Trophoblast cell (in vitro differentiated cells and primary cell): ENCODE measurements around the gene ZNF337.
"Not testable (repeated sequence)": the region's sequence is repeated elsewhere in the genome, so short reads cannot be mapped to it uniquely, and the experiment has no call there.

ENCODE experiments used
- DNase-seq, 2 donors: peaks; one replicate each; pipeline ENCODE4 v3.0.0-alpha.2; 2016
- H2AFZ ChIP-seq: 2 replicates; pipeline ENCODE4 v1.6.1; 2013; ENCODE audit warnings: low read length, moderate library complexity, mild to moderate bottlenecking; ENCODE audit not compliant: insufficient read depth, poor library complexity
- H2AK5ac ChIP-seq: 2 replicates; pipeline ENCODE4 v1.6.1; 2013; ENCODE audit warnings: mild to moderate bottlenecking, low read length
- H2BK120ac ChIP-seq: 2 replicates; pipeline ENCODE4 v1.6.1; 2013; ENCODE audit warnings: low read length, mild to moderate bottlenecking, moderate library complexity; ENCODE audit not compliant: insufficient read depth, poor library complexity
- H2BK12ac ChIP-seq: 2 replicates; pipeline ENCODE4 v1.6.1; 2013; ENCODE audit warnings: mild to moderate bottlenecking, low read length, moderate library complexity
- H2BK5ac ChIP-seq: 2 replicates; pipeline ENCODE4 v1.6.1; 2013; ENCODE audit warnings: low read length, low read depth, moderate library complexity, mild to moderate bottlenecking; ENCODE audit not compliant: poor library complexity
- H3K14ac ChIP-seq: 2 replicates; pipeline ENCODE4 v1.6.1; 2013; ENCODE audit warnings: mild to moderate bottlenecking, low read length
- H3K18ac ChIP-seq: 2 replicates; pipeline ENCODE4 v1.6.1; 2013; ENCODE audit warnings: mild to moderate bottlenecking, low read length
- H3K23ac ChIP-seq: 2 replicates; pipeline ENCODE4 v1.6.1; 2013; ENCODE audit warnings: low read length
- H3K27ac ChIP-seq: 2 replicates; pipeline ENCODE4 v1.5.1; 2013; ENCODE audit warnings: low read depth, mild to moderate bottlenecking, inconsistent platforms, low read length, moderate library complexity
- H3K27me3 ChIP-seq: 2 replicates; pipeline ENCODE4 v1.6.1; 2013; ENCODE audit warnings: inconsistent platforms, mild to moderate bottlenecking, low read length, moderate library complexity; ENCODE audit not compliant: insufficient read depth
- H3K36me3 ChIP-seq, 2 experiments: 1 replicate in 1 of 2; 2 replicates in 1 of 2; pipeline ENCODE4 v1.6.1; 2013; ENCODE audit warnings: low read length in 2 of 2, mild to moderate bottlenecking in 2 of 2, moderate library complexity in 1 of 2; ENCODE audit not compliant: insufficient read depth in 2 of 2, control insufficient read depth in 1 of 2
- H3K4ac ChIP-seq: 2 replicates; pipeline ENCODE4 v1.6.1; 2013; ENCODE audit warnings: low read depth, mild to moderate bottlenecking, low read length, moderate library complexity
- H3K4me1 ChIP-seq, 2 experiments: 1 replicate in 1 of 2; 2 replicates in 1 of 2; pipeline ENCODE4 v1.6.1; 2013; ENCODE audit warnings: low read length in 2 of 2, mild to moderate bottlenecking in 2 of 2, moderate library complexity in 1 of 2; ENCODE audit not compliant: insufficient read depth in 2 of 2, control insufficient read depth in 1 of 2
- H3K4me2 ChIP-seq: 2 replicates; pipeline ENCODE4 v1.6.1; 2013; ENCODE audit warnings: inconsistent platforms, mild to moderate bottlenecking, low read length, moderate library complexity
- H3K4me3 ChIP-seq: 2 replicates; pipeline ENCODE4 v1.5.1; 2013; ENCODE audit warnings: mild to moderate bottlenecking, low read depth, low read length, inconsistent platforms
- H3K79me1 ChIP-seq: one replicate; pipeline ENCODE4 v1.6.1; 2013; ENCODE audit warnings: low read length
- H3K79me2 ChIP-seq: 2 replicates; pipeline ENCODE4 v1.6.1; 2013; ENCODE audit warnings: low read length, mild to moderate bottlenecking; ENCODE audit not compliant: control insufficient read depth, insufficient read depth, poor library complexity
- H3K9ac ChIP-seq: 2 replicates; pipeline ENCODE4 v1.6.1; 2013; ENCODE audit warnings: mild to moderate bottlenecking, low read length
- H3K9me3 ChIP-seq: 2 replicates; pipeline ENCODE4 v1.6.1; 2013; ENCODE audit warnings: low read depth, mild to moderate bottlenecking, control low read depth, inconsistent platforms, low read length; ENCODE audit not compliant: insufficient read depth
- H4K12ac ChIP-seq: 2 replicates; pipeline ENCODE4 v1.6.1; 2013; ENCODE audit warnings: low read depth, mild to moderate bottlenecking, low read length, moderate library complexity
- H4K8ac ChIP-seq: 2 replicates; pipeline ENCODE4 v1.6.1; 2013; ENCODE audit warnings: low read depth, mild to moderate bottlenecking, low read length, moderate library complexity
- H4K91ac ChIP-seq: one replicate; pipeline ENCODE4 v1.6.1; 2013; ENCODE audit warnings: low read depth, mild to moderate bottlenecking, low read length, moderate library complexity
- whole genome bisulfite sequencing: extraction: QIAGEN DNeasy Blood & Tissue Kit; methylation state at CpG from one replicate; pipeline ENCODE4 v1.1.7; 2013; ENCODE audit warnings: missing lambda C conversion rate; ENCODE audit not compliant: insufficient read length, insufficient coverage; ENCODE audit errors: extremely low coverage; 5-methylcytosine and 5-hydroxymethylcytosine counted together

The ZNF337 gene

GRCh38 chr20:25659999-25660398 lies 36.7 kb downstream of the ZNF337 start:
- H3K9ac ChIP-seq = no peak overlapping the region
- H3K14ac ChIP-seq = no peak overlapping the region
- H3K27me3 ChIP-seq = no peaks in the 10 kb centered on the region
- no peaks in the 10 kb centered on the region for H3K36me3 ChIP-seq
- no peak overlapping the region for H2AK5ac ChIP-seq
- no peak overlapping the region for H4K91ac ChIP-seq
- H3K23ac ChIP-seq = no peak overlapping the region
- no peak overlapping the region for H3K4me2 ChIP-seq
- no peak overlapping the region for H3K4ac ChIP-seq
- H4K8ac ChIP-seq = no peak overlapping the region
- no peak overlapping the region for H2BK120ac ChIP-seq
- H3K4me1 ChIP-seq = no peaks in the 10 kb centered on the region
- H2BK12ac ChIP-seq = no peak overlapping the region
- no peaks in the 10 kb centered on the region for H3K79me2 ChIP-seq
- no peak for DNase-seq
- no peak overlapping the region for H3K4me3 ChIP-seq
- no peaks in the 10 kb centered on the region for H3K79me1 ChIP-seq
- H2BK5ac ChIP-seq = no peak overlapping the region
- no peak overlapping the region for H3K27ac ChIP-seq
- H3K18ac ChIP-seq = no peak overlapping the region
- no peak overlapping the region for H4K12ac ChIP-seq
- H2AFZ ChIP-seq = no peak overlapping the region
- H3K9me3 ChIP-seq = no peaks in the 10 kb centered on the region

GRCh38 chr20:25654487-25654886 lies 42.2 kb downstream of the ZNF337 start:
- Histone ChIP-seq H4K8ac (no peak overlapping the region), H3K23ac (no peak overlapping the region), H3K4me1 (no peaks in the 10 kb centered on the region), H2AK5ac (no peak overlapping the region), H3K9ac (no peak overlapping the region), H4K91ac (no peak overlapping the region), H3K4me3 (no peak overlapping the region), H2BK5ac (no peak overlapping the region), H3K4me2 (no peak overlapping the region), H2BK12ac (no peak overlapping the region), H2BK120ac (no peak overlapping the region), H2AFZ (no peak overlapping the region), H3K14ac (no peak overlapping the region), H3K9me3 (no peaks in the 10 kb centered on the region), H4K12ac (no peak overlapping the region), H3K27me3 (no peaks in the 10 kb centered on the region), H3K79me2 (no peaks in the 10 kb centered on the region), H3K18ac (no peak overlapping the region), H3K27ac (no peak overlapping the region), H3K79me1 (no peaks in the 10 kb centered on the region), H3K36me3 (no peaks in the 10 kb centered on the region), H3K4ac (no peak overlapping the region)
- DNase-seq = no peak

- H4K12ac ChIP-seq, H2AK5ac ChIP-seq, H3K4me3 ChIP-seq, H2BK12ac ChIP-seq, DNase-seq, H3K27ac ChIP-seq, H3K18ac ChIP-seq, H4K91ac ChIP-seq, H3K9me3 ChIP-seq, H2BK120ac ChIP-seq, H3K14ac ChIP-seq, H3K9ac ChIP-seq, H3K23ac ChIP-seq, H2BK5ac ChIP-seq, H3K79me1 ChIP-seq, H3K4me2 ChIP-seq, H3K4me1 ChIP-seq, H3K4ac ChIP-seq, H3K36me3 ChIP-seq, H3K79me2 ChIP-seq, H4K8ac ChIP-seq, H3K27me3 ChIP-seq, H2AFZ ChIP-seq: not testable (repeated sequence)
- WGBS = no CpG with 5 or more reads among the region's 4 CpGs
Measured at GRCh38 chr20:25652866-25653265, 43.8 kb downstream of the ZNF337 start.

GRCh38 chr20:25644814-25645213 lies 51.8 kb downstream of the ZNF337 start:
- H3K79me1 ChIP-seq = no peaks in the 10 kb centered on the region
- no peaks in the 10 kb centered on the region for H3K27me3 ChIP-seq
- H3K9ac ChIP-seq = no peak overlapping the region

GRCh38 chr20:25643716-25644115 lies 52.9 kb downstream of the ZNF337 start:
- no peak for DNase-seq
- no peak overlapping the region for H3K27ac ChIP-seq
- H2BK5ac ChIP-seq = no peak overlapping the region

More at GRCh38 chr20:25644814-25645213, 51.8 kb downstream of the ZNF337 start:
- H3K14ac ChIP-seq = no peak overlapping the region
- no peak overlapping the region for H2AFZ ChIP-seq
- no peaks in the 10 kb centered on the region for H3K79me2 ChIP-seq
- DNase-seq = no peak
- H3K9me3 ChIP-seq = no peaks in the 10 kb centered on the region
- no CpG with 5 or more reads among the region's 3 CpGs for WGBS
- no peak overlapping the region for H2AK5ac ChIP-seq
- no peak overlapping the region for H4K91ac ChIP-seq
- no peak overlapping the region for H2BK120ac ChIP-seq
- H3K4me1 ChIP-seq = no peaks in the 10 kb centered on the region
- H4K12ac ChIP-seq = no peak overlapping the region
- H4K8ac ChIP-seq = no peak overlapping the region
- no peak overlapping the region for H2BK5ac ChIP-seq
- no peak overlapping the region for H3K4ac ChIP-seq
- no peak overlapping the region for H3K18ac ChIP-seq
- H3K4me3 ChIP-seq = no peak overlapping the region
- no peak overlapping the region for H2BK12ac ChIP-seq
- no peaks in the 10 kb centered on the region for H3K36me3 ChIP-seq
- no peak overlapping the region for H3K4me2 ChIP-seq
- no peak overlapping the region for H3K23ac ChIP-seq
- no peak overlapping the region for H3K27ac ChIP-seq

More at GRCh38 chr20:25643716-25644115, 52.9 kb downstream of the ZNF337 start:
- no peak overlapping the region for H4K12ac ChIP-seq
- no peaks in the 10 kb centered on the region for H3K79me2 ChIP-seq
- no peak overlapping the region for H3K9ac ChIP-seq
- no peak overlapping the region for H3K4ac ChIP-seq
- no peak overlapping the region for H2BK12ac ChIP-seq
- H3K23ac ChIP-seq = no peak overlapping the region
- H4K8ac ChIP-seq = no peak overlapping the region
- H3K14ac ChIP-seq = no peak overlapping the region
- no peak overlapping the region for H3K18ac ChIP-seq
- H3K27me3 ChIP-seq = no peaks in the 10 kb centered on the region
- no peak overlapping the region for H3K4me2 ChIP-seq
- no peak overlapping the region for H4K91ac ChIP-seq
- no peaks in the 10 kb centered on the region for H3K36me3 ChIP-seq
- no peaks in the 10 kb centered on the region for H3K79me1 ChIP-seq
- H3K4me3 ChIP-seq = no peak overlapping the region
- no peaks in the 10 kb centered on the region for H3K9me3 ChIP-seq
- H2AFZ ChIP-seq = no peak overlapping the region
- no peak overlapping the region for H2BK120ac ChIP-seq
- H3K4me1 ChIP-seq = no peaks in the 10 kb centered on the region
- no peak overlapping the region for H2AK5ac ChIP-seq
